ENCODE measurements around the gene STOX2. TPM values are rescaled to one million over a fixed set of nuclear protein-coding genes. Genes with fewer than 3 reads are reported as not detected.

STOX2 gene, protein sequence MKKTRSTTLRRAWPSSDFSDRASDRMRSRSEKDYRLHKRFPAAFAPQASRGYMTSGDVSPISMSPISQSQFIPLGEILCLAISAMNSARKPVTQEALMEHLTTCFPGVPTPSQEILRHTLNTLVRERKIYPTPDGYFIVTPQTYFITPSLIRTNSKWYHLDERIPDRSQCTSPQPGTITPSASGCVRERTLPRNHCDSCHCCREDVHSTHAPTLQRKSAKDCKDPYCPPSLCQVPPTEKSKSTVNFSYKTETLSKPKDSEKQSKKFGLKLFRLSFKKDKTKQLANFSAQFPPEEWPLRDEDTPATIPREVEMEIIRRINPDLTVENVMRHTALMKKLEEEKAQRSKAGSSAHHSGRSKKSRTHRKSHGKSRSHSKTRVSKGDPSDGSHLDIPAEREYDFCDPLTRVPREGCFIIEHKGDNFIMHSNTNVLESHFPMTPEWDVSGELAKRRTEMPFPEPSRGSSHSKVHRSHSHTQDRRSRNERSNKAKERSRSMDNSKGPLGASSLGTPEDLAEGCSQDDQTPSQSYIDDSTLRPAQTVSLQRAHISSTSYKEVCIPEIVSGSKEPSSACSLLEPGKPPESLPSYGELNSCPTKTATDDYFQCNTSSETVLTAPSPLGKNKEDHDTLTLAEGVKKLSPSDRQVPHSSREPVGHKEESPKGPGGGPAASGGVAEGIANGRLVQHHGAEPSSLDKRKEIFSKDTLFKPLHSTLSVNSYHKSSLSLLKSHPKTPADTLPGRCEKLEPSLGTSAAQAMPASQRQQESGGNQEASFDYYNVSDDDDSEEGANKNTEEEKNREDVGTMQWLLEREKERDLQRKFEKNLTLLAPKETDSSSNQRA (N-terminal part only)
- 7.0 TPM for polyA plus RNA-seq (2013, experiment 1 of 2)
- polyA plus RNA-seq (2013, experiment 2 of 2), result 4.1 TPM

DNA sequence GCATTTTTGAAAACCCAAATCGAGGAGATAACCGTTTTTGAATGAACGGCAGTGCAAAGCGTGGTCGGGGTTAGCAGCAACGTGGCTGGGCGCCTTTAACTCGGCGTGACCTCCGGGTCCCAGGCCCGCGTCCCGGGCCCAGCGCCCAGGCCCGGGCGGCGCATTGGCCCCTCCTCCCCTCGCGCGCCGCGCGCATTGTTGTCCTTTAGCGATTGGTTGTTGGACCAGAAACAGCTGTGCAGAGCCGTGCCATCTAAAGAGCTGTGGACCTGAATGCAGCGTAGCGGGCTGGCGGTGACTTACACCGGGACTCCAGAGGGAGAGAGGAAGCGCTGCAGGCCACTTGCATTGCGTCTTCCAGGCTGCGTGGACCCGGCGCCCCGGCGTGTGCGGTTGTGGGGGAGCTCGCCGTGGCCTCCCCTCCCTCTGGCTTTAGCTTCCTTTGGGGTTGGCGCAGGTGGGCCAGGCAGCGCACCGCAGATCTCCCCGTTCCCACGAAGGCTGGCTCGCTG lies at the start of gene STOX2:
Gene STOX2, plus strand, starts transcription at position 227 of the 512 bp plus-strand sequence. CDS start 1,484 bp downstream, outside the sequence.
- WGBS, 2 experiments (ENCODE audit: insufficient coverage in 2 of 2), result 0 to 2% methylated on average over 36 to 42 of the region's 45 CpGs
- Histone ChIP-seq H3K4me1 (ENCODE audit: control insufficient read depth, insufficient read depth, low read length, poor library complexity, severe bottlenecking) (no peaks in the 10 kb centered on the region), H3K9me3 (ENCODE audit: control insufficient read depth, low read length) (no peaks in the 10 kb centered on the region), H3K27ac (ENCODE audit: low read depth, low read length, severe bottlenecking) (peak within 1 kb of the TSS; percentile 58), H3K4me3 (ENCODE audit: extremely low read depth, insufficient read depth, low read length, poor library complexity, severe bottlenecking) (peak within 1 kb of the TSS; percentile 60), H3K36me3 (ENCODE audit: control insufficient read depth, insufficient read depth, low read length) (no peaks in the 10 kb centered on the region)

DNA sequence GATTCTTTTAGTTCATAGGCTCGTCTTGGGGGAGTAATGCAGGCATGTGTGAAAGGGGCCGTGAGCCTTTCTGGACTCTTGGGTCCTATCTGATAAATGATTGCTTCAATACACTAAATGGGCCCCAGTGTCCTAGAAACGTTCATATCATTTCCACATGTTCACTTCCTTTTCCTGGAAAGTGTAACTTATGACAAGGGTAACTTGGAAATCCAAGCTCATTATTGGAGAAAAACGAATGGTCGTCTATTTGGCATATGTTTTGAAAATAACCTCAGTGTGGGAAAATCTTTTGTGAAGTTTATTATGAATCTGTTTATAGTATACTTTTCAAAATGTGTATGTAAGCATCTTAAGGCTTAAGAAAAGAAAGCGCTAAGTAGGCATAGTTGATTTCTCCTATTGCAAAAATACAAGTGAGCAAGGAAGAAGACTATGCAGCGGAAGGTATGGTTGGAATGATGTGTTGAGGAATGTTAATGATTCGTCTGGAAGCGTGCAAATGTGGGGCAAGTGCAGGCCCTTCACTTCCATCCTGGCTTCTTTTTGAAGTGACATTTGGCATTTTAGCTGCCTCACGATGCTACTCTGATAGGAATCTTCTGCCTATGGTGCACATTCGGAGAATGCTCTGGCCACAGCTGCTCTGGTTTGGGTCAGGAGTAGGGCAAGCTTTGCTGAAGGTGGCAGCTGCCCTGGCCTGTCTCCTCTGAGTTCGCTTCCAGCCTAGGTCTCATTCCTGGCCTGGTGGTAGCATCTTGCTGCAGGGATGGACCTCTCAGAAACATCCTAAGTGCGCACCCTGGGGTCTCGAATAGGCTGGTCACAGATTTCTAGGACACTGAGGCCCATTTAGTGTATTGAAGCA lies 49.5 kb upstream of the STOX2 start:
- Histone ChIP-seq H3K4me3 (ENCODE audit: extremely low read depth, insufficient read depth, low read length, poor library complexity, severe bottlenecking) (no peak overlapping the region), H3K36me3 (ENCODE audit: control insufficient read depth, insufficient read depth, low read length) (no peaks in the 10 kb centered on the region), H3K27ac (ENCODE audit: low read depth, low read length, severe bottlenecking) (no peak overlapping the region), H3K9me3 (ENCODE audit: control insufficient read depth, low read length) (no peaks in the 10 kb centered on the region), H3K4me1 (ENCODE audit: control insufficient read depth, insufficient read depth, low read length, poor library complexity, severe bottlenecking) (no peaks in the 10 kb centered on the region)
- 81 to 90% methylated on average over 11 to 13 of the region's 14 CpGs for WGBS, 2 experiments (ENCODE audit: insufficient coverage in 2 of 2)

DNA sequence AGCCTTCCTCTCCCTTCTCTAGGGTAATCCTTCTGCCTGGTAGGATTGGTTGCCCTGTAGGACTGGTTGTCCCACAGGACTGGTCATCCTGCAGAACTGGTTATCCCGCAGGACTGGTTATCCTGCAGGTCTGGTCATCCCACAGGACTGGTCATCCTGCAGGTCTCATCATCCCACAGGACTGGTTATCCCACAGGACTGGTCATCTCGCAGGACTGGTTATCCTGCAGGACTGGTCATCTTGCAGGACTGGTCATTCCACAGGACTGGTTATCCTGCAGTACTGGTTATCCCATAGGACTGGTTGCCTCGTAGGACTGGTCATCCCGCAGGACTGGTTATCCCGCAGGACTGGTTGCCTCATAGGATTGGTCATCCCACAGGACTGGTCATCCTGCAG lies 48.1 kb upstream of the STOX2 start:
- Histone ChIP-seq H3K4me1 (ENCODE audit: control insufficient read depth, insufficient read depth, low read length, poor library complexity, severe bottlenecking) (no peaks in the 10 kb centered on the region), H3K36me3 (ENCODE audit: control insufficient read depth, insufficient read depth, low read length) (no peaks in the 10 kb centered on the region), H3K27ac (ENCODE audit: low read depth, low read length, severe bottlenecking) (no peak overlapping the region), H3K4me3 (ENCODE audit: extremely low read depth, insufficient read depth, low read length, poor library complexity, severe bottlenecking) (no peak overlapping the region), H3K9me3 (ENCODE audit: control insufficient read depth, low read length) (no peaks in the 10 kb centered on the region)
- 83 to 89% methylated on average over 5 of the region's 5 CpGs for WGBS, 2 experiments (ENCODE audit: insufficient coverage in 2 of 2)

DNA sequence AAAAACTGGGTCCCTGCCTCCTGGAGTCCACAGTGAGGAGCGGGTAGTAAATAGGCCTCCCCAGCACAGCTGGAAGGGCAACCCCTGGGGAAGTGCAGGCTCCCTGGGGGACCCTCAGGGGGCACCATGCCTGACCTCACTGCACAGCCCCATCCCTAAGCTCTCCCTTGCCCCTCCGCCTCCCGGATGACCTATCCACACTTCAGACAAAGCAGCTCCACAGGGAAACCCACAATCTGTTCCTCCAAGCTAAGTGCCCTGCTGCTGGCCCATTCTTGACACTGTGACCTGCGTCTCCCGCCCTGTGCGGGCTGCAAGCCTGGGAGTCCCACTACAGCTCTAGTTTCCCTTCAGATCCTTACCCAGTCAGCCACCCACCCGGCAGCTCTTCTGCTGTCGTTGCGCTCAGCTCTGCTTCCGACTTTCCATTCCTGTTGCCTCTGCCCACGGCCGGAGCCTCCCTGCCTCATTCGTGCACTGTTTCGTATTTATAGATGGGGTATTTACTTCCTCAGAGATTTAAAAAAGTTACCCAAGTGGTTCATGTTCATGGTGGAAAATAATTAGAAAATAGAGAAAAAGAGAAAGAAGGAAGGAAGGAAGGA lies 47.0 kb upstream of the STOX2 start:
- Histone ChIP-seq H3K27ac (ENCODE audit: low read depth, low read length, severe bottlenecking) (no peak overlapping the region), H3K36me3 (ENCODE audit: control insufficient read depth, insufficient read depth, low read length) (no peaks in the 10 kb centered on the region), H3K9me3 (ENCODE audit: control insufficient read depth, low read length) (no peaks in the 10 kb centered on the region), H3K4me3 (ENCODE audit: extremely low read depth, insufficient read depth, low read length, poor library complexity, severe bottlenecking) (no peak overlapping the region), H3K4me1 (ENCODE audit: control insufficient read depth, insufficient read depth, low read length, poor library complexity, severe bottlenecking) (no peaks in the 10 kb centered on the region)
- WGBS, 2 experiments (ENCODE audit: insufficient coverage in 2 of 2), result 61 to 66% methylated on average over 11 of the region's 14 CpGs

DNA sequence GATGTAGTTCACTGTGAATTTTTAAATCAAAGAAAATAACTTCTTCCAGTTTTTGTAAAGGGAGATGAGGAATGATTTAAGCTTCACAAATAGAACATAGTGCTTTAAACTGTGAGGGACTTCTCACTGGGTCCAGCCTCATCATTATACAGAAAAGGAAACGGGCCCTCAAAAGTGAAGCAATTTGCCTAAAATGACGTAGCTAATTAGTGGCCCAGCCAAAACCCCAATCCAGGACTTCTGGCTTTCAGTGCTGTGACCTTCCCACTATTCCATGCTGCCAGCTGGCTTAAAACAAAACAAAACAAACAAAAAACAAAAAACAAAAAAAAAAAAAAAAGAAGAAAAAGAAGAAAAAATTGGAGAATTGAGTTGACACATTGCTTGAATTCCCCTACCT lies 45.0 kb upstream of the STOX2 start:
- Histone ChIP-seq H3K4me3 (ENCODE audit: extremely low read depth, insufficient read depth, low read length, poor library complexity, severe bottlenecking) (no peak overlapping the region), H3K9me3 (ENCODE audit: control insufficient read depth, low read length) (no peaks in the 10 kb centered on the region), H3K36me3 (ENCODE audit: control insufficient read depth, insufficient read depth, low read length) (no peaks in the 10 kb centered on the region), H3K27ac (ENCODE audit: low read depth, low read length, severe bottlenecking) (no peak overlapping the region), H3K4me1 (ENCODE audit: control insufficient read depth, insufficient read depth, low read length, poor library complexity, severe bottlenecking) (no peaks in the 10 kb centered on the region)
- no CpG with 5 or more reads among the region's 2 CpGs for WGBS, 2 experiments (ENCODE audit: insufficient coverage in 2 of 2)

DNA sequence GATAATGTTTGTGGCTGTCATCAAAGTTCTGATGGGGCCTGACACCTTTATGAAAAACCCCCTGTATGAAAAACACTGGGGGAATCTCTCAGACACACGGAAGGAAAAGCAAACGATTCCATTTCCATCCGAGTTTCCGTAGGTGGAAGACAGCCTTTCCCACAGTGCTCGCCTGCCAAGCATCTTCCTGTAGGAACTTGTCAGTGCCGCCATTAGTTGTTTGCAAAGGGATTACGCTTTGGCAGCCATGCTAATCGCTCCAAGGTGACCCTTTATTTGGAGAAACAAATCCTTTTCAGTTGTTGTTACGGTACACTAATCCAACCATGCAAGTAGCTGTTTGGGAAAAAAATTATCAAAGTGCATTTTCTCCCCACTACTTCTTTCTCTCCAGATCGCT lies 44.4 kb upstream of the STOX2 start:
- H3K27ac ChIP-seq (ENCODE audit: low read depth, low read length, severe bottlenecking), result no peak overlapping the region
- no peaks in the 10 kb centered on the region for H3K4me1 ChIP-seq (ENCODE audit: control insufficient read depth, insufficient read depth, low read length, poor library complexity, severe bottlenecking)
- no peak overlapping the region for H3K4me3 ChIP-seq (ENCODE audit: extremely low read depth, insufficient read depth, low read length, poor library complexity, severe bottlenecking)
- no peaks in the 10 kb centered on the region for H3K9me3 ChIP-seq (ENCODE audit: control insufficient read depth, low read length)
- WGBS, 2 experiments (ENCODE audit: insufficient coverage in 2 of 2), result 85 to 90% methylated on average over 7 to 10 of the region's 10 CpGs
- no peaks in the 10 kb centered on the region for H3K36me3 ChIP-seq (ENCODE audit: control insufficient read depth, insufficient read depth, low read length)

DNA sequence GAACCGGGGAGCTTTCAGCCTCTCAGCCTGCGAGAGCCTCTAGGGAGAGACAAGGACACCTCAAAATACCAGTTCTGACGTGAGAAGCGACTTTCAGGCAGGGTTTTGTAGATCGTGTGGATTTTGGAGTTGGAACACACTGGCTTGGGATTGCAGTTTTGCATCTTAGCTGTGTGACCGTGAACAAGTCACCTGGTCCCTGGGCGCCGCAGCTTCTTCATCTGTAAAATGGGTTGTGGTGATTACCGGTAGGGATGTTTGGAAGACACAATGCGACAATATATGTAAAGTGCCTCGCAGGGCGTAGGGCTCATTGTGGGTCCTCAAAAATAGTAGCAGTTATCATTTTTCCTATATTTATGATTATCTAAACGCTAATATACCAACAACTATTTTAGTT lies 43.7 kb upstream of the STOX2 start:
- no peak overlapping the region for H3K4me3 ChIP-seq (ENCODE audit: extremely low read depth, insufficient read depth, low read length, poor library complexity, severe bottlenecking)
- no peaks in the 10 kb centered on the region for H3K4me1 ChIP-seq (ENCODE audit: control insufficient read depth, insufficient read depth, low read length, poor library complexity, severe bottlenecking)
- no peaks in the 10 kb centered on the region for H3K36me3 ChIP-seq (ENCODE audit: control insufficient read depth, insufficient read depth, low read length)
- H3K9me3 ChIP-seq (ENCODE audit: control insufficient read depth, low read length), result no peaks in the 10 kb centered on the region
- no peak overlapping the region for H3K27ac ChIP-seq (ENCODE audit: low read depth, low read length, severe bottlenecking)
- 91% methylated on average over 9 to 11 of the region's 13 CpGs for whole genome bisulfite sequencing, 2 experiments (ENCODE audit: insufficient coverage in 2 of 2)

DNA sequence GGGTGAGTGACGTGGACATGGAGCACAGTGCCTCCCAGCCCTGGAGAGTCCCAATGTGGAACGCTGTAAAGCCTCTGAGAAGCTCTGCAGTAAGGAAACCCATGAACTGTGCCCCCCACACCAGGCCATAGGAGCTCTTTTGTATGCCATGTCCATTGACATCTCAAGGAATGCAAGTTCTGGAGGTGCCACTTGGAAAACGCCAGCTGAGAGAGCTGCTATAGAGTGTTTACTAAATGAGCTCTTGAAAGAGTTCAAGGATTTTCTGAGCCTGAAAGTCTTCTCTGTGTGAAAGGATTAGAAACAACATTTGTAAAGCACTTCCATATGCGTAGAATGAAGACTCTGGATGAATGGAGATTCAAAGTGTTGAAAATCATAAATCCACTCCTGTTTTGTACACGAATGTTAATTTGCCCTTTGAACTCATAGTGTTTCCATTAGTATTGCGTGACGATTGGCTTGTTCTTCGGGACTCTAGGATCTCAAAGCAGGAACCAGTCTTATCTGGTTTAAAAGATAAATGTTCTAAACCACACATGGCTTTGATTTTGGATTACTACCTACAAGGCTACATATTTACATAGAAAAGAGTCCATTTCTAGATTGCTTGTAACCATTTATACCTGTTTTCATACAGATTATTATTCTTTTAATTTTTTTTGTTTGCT lies 41.8 kb upstream of the STOX2 start:
- Histone ChIP-seq H3K36me3 (ENCODE audit: control insufficient read depth, insufficient read depth, low read length) (no peaks in the 10 kb centered on the region), H3K9me3 (ENCODE audit: control insufficient read depth, low read length) (no peaks in the 10 kb centered on the region), H3K4me3 (ENCODE audit: extremely low read depth, insufficient read depth, low read length, poor library complexity, severe bottlenecking) (no peak overlapping the region), H3K4me1 (ENCODE audit: control insufficient read depth, insufficient read depth, low read length, poor library complexity, severe bottlenecking) (no peaks in the 10 kb centered on the region), H3K27ac (ENCODE audit: low read depth, low read length, severe bottlenecking) (no peak overlapping the region)
- 93 to 99% methylated on average over 7 of the region's 8 CpGs for WGBS, 2 experiments (ENCODE audit: insufficient coverage in 2 of 2)

DNA sequence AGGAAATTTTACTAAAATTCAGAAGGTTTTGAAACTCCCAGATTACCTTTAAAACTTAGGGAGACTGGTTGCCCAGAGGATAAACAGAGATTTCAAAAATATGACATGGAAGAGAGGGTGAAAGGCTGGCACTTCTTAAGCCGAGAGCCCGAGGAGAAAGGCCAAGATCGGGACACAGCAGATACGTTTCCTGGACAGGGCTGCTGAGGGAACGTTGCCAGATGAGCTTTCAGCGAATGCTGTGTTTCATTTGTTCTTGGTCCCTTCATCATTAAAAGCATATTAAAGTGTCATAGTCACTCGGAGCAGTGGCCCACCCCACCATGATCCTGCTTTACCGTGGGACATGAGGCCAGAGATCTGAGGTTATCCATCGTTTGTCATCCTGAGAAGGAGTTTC lies 37.9 kb upstream of the STOX2 start:
- H3K9me3 ChIP-seq (ENCODE audit: control insufficient read depth, low read length), result no peaks in the 10 kb centered on the region
- no peak overlapping the region for H3K27ac ChIP-seq (ENCODE audit: low read depth, low read length, severe bottlenecking)
- 90 to 93% methylated on average over 9 of the region's 9 CpGs for WGBS, 2 experiments (ENCODE audit: insufficient coverage in 2 of 2)
- H3K4me3 ChIP-seq (ENCODE audit: extremely low read depth, insufficient read depth, low read length, poor library complexity, severe bottlenecking), result no peak overlapping the region
- H3K4me1 ChIP-seq (ENCODE audit: control insufficient read depth, insufficient read depth, low read length, poor library complexity, severe bottlenecking), result no peaks in the 10 kb centered on the region
- no peaks in the 10 kb centered on the region for H3K36me3 ChIP-seq (ENCODE audit: control insufficient read depth, insufficient read depth, low read length)
